Neural progenitor cell (in vitro differentiated cells): ENCODE results near the gene APOBEC3F. TPM values are rescaled to one million over a fixed set of nuclear protein-coding genes. Genes with fewer than 3 reads are reported as not detected.
"Not testable (repeated sequence)": the region's sequence is repeated elsewhere in the genome, so short reads cannot be mapped to it uniquely, and the experiment has no call there.

Source experiments
- DNase-seq: peaks from one replicate; pipeline ENCODE4 v3.0.0-alpha.2; 2016; ENCODE audit warnings: low spot score
- H2AFZ ChIP-seq: fragments of 200-600 bp; sonication (generic); replicated peaks from 2 replicates; pipeline ENCODE4 v1.6.1; 2016; ENCODE audit warnings: antibody characterized with exemption
- H3F3A ChIP-seq: fragments of 200-600 bp; sonication (generic); 2 replicates; pipeline ENCODE4 v1.6.1; 2016; ENCODE audit warnings: antibody characterized with exemption, low read depth
- H3K27ac ChIP-seq: fragments of 200-600 bp; sonication (generic); 2 replicates; pipeline ENCODE4 v1.5.1; 2016; ENCODE audit warnings: mild to moderate bottlenecking
- H3K27me3 ChIP-seq: fragments of 200-600 bp; sonication (generic); 2 replicates; pipeline ENCODE4 v1.6.1; 2016; ENCODE audit warnings: mild to moderate bottlenecking, moderate library complexity
- H3K36me3 ChIP-seq: fragments of 200-600 bp; sonication (generic); 2 replicates; pipeline ENCODE4 v1.5.1; 2016
- H3K4me1 ChIP-seq: fragments of 200-600 bp; sonication (generic); 2 replicates; pipeline ENCODE4 v1.6.1; 2016; ENCODE audit warnings: mixed run types
- H3K4me2 ChIP-seq: fragments of 200-600 bp; sonication (generic); 2 replicates; pipeline ENCODE4 v1.6.1; 2016
- H3K4me3 ChIP-seq: fragments of 200-600 bp; sonication (generic); 2 replicates; pipeline ENCODE4 v1.5.1; 2016
- H3K79me2 ChIP-seq: fragments of 200-600 bp; sonication (generic); 2 replicates; pipeline ENCODE4 v1.6.1; 2016; ENCODE audit warnings: low read depth
- H3K9ac ChIP-seq: fragments of 200-600 bp; sonication (generic); 2 replicates; pipeline ENCODE4 v1.6.1; 2016
- H3K9me3 ChIP-seq: fragments of 200-600 bp; sonication (generic); 2 replicates; pipeline ENCODE4 v1.5.1; 2016; ENCODE audit warnings: low read depth
- H4K20me1 ChIP-seq: fragments of 200-600 bp; sonication (generic); 2 replicates; pipeline ENCODE4 v1.6.1; 2016; ENCODE audit warnings: low read depth
- H3K27ac Mint-ChIP-seq: 3 replicates; pipeline ENCODE4 v1.8.0; 2021; ENCODE audit warnings: mixed read lengths
- H3K27me3 Mint-ChIP-seq: 2 replicates; pipeline ENCODE4 v1.8.0; 2022; ENCODE audit warnings: low read depth, mild to moderate bottlenecking, inconsistent platforms, moderate library complexity, mixed read lengths; ENCODE audit not compliant: insufficient read depth
- H3K36me3 Mint-ChIP-seq: 3 replicates; pipeline ENCODE4 v1.8.0; 2021; ENCODE audit warnings: mixed read lengths
- H3K4me1 Mint-ChIP-seq: 3 replicates; pipeline ENCODE4 v1.8.0; 2021; ENCODE audit warnings: mixed read lengths
- H3K4me3 Mint-ChIP-seq: 3 replicates; pipeline ENCODE4 v1.8.0; 2021; ENCODE audit warnings: mild to moderate bottlenecking, moderate library complexity, mixed read lengths
- H3K9me3 Mint-ChIP-seq: 3 replicates; pipeline ENCODE4 v1.8.0; 2020; ENCODE audit warnings: mixed read lengths
- CTCF ChIP-seq: fragments of 200-600 bp; sonication (generic); IDR thresholded peaks from 2 replicates; pipeline ENCODE4 v1.5.1; 2017; ENCODE audit warnings: antibody characterized with exemption, mild to moderate bottlenecking
- EZH2 ChIP-seq: fragments of 200-600 bp; sonication (generic); IDR thresholded peaks from 2 replicates; pipeline ENCODE4 v1.6.1; 2017; ENCODE audit warnings: antibody characterized with exemption, mild to moderate bottlenecking, moderate library complexity
- EZH2phosphoT487 ChIP-seq: fragments of 200-600 bp; sonication (generic); IDR thresholded peaks from 2 replicates; pipeline ENCODE4 v1.6.1; 2017; ENCODE audit warnings: antibody characterized with exemption
- total RNA-seq: library from RNA; depleted of rRNA; stranded (reverse); fragments of >200 nt; gene quantifications from 2 replicates; pipeline ENCODE4 v1.2.3, GENCODE V29; 2015; ENCODE audit warnings: low replicate concordance

Gene APOBEC3F
- total RNA-seq, 1 donor from 2014 or later = 0.45 TPM

DNA sequence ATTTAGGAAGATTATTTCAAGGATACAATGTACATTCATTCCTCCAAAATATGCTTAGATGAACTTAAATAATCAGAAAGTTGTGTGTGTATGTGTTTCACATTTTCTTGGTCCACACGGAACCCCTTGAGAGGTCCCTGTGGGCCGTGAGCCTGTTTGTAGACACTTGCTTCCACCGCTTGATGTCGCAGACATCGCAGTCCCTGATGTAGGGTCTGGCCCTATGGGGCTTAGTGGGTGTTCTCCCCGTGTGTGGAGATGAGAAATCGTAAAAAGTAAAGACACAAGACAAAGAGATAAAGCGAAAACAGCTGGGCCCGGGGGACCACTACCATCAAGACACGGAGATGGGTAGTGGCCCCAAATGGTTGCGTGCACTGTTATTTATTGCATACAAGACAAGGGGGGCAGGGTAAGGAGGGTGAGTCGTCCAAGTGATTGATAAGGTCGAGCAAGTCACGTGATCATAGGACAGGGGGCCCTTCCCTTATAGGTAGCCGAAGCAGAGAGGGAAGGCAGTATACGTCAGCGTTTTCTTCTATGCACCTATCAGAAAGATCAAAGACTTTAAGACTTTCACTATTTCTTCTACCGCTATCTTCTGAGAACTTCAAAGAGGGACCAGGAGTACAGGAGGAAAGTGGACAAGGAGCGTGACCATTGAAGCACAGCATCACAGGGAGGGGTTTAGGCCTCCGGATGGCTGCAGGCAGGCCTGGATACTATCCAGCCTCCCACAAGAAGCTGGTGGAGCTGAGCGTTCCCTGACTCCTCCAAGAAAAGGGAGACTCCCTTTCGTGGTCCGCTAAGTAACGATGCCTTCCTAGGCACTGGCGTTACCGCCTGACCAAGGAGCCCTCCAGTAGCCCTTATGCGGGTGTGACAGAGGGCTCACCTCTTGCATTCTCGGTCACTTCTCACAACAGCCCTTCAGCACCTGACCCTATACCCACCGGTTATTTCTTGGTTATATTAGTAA lies 27.8 kb upstream of the APOBEC3F start:
- Histone ChIP-seq H3K27me3 (no peaks in the 10 kb centered on the region), H3K9ac (no peak overlapping the region), H3F3A (peaks cover 9% of the 10 kb centered on the region), H3K4me3 (no peak overlapping the region), H3K4me2 (no peak overlapping the region), H3K36me3 (no peaks in the 10 kb centered on the region), H2AFZ (no peak overlapping the region), H4K20me1 (no peaks in the 10 kb centered on the region), H3K27ac (no peak overlapping the region), H3K79me2 (no peaks in the 10 kb centered on the region), H3K4me1 (peaks cover 24% of the 10 kb centered on the region), H3K9me3 (no peaks in the 10 kb centered on the region)
- TF ChIP-seq EZH2 (no peak), EZH2phosphoT487 (no peak), CTCF (no peak)
- no peaks in the 10 kb centered on the region for H3K9me3 Mint-ChIP-seq
- no peak overlapping the region for H3K4me3 Mint-ChIP-seq
- no peaks in the 10 kb centered on the region for H3K36me3 Mint-ChIP-seq
- peaks cover 28% of the 10 kb centered on the region for H3K4me1 Mint-ChIP-seq
- DNase-seq = peak; percentile 28
- peaks cover 14% of the 10 kb centered on the region for H3K27me3 Mint-ChIP-seq
- peak overlapping the region; percentile 54 for H3K27ac Mint-ChIP-seq

- not testable (repeated sequence) for H3K4me3 Mint-ChIP-seq, H3K36me3 Mint-ChIP-seq, H3K27me3 ChIP-seq, H3F3A ChIP-seq, H3K27ac ChIP-seq, H3K9me3 Mint-ChIP-seq, H3K27ac Mint-ChIP-seq, H3K9me3 ChIP-seq, H4K20me1 ChIP-seq, DNase-seq, H3K36me3 ChIP-seq, H3K4me3 ChIP-seq, H3K9ac ChIP-seq, H3K79me2 ChIP-seq
- H3K4me1 ChIP-seq = peaks cover 30% of the 10 kb centered on the region
- H2AFZ ChIP-seq = peak overlapping the region; percentile 73
- H3K4me1 Mint-ChIP-seq = peaks cover 31% of the 10 kb centered on the region
- H3K4me2 ChIP-seq = peak overlapping the region; percentile 69
- H3K27me3 Mint-ChIP-seq = peaks cover 14% of the 10 kb centered on the region
These were observed 27.1 kb upstream of the APOBEC3F start for GRCh38 chr22:39013561-39013941.

GRCh38 chr22:39013942-39014722 lies 26.5 kb upstream of the APOBEC3F start, which contains the start of gene APOBEC3C:
TSS of gene APOBEC3C (plus strand) at chr22:39014257. CDS start at chr22:39014363, 106 bp downstream.
- H2AFZ ChIP-seq = peak within 1 kb of the TSS; percentile 73
- peaks cover 30% of the 10 kb centered on the region for H3K4me1 ChIP-seq
- no peaks in the 10 kb centered on the region for H3K9me3 ChIP-seq
- no peak within 1 kb of the TSS for H3K9ac ChIP-seq
- no peak within 1 kb of the TSS for H3K27ac ChIP-seq
- H3K79me2 ChIP-seq = no peaks in the 10 kb centered on the region
- H3K4me3 ChIP-seq = peak within 1 kb of the TSS; percentile 32
- H3K4me3 Mint-ChIP-seq = peak within 1 kb of the TSS; percentile 76
- TF ChIP-seq CTCF = no peak
- TF ChIP-seq EZH2 = no peak
- no peak for TF ChIP-seq EZH2phosphoT487
- no peaks in the 10 kb centered on the region for H3K36me3 ChIP-seq
- H3K27me3 ChIP-seq = no peaks in the 10 kb centered on the region
- peak within 1 kb of the TSS; percentile 69 for H3K4me2 ChIP-seq
- H3K36me3 Mint-ChIP-seq = no peaks in the 10 kb centered on the region
- H3F3A ChIP-seq = peaks cover 9% of the 10 kb centered on the region
- peaks cover 14% of the 10 kb centered on the region for H3K27me3 Mint-ChIP-seq
- H4K20me1 ChIP-seq = no peaks in the 10 kb centered on the region
- H3K27ac Mint-ChIP-seq = peak within 1 kb of the TSS; percentile 93
- H3K9me3 Mint-ChIP-seq = no peaks in the 10 kb centered on the region
- H3K4me1 Mint-ChIP-seq = peaks cover 31% of the 10 kb centered on the region
- peak; percentile 70 for DNase-seq

DNA sequence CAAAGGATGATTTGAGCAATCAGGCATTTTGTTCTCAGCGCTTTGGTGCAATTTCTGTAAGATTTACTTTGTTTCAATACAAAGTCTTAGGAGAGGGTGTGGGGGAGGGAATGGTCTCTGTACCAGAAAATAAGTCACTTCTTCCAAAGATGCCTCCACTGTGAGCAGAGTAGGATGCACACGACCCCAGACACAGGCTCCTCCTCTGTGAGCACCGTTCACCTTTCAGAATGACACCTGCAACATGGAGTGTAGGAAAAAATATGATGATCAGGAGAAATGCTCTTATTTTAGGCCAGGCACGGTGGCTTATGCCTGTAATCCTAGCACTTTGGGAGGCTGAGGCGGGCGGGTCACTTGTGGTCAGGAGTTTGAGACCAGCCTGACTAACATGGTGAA lies 25.9 kb upstream of the APOBEC3F start:
- H3K79me2 ChIP-seq, H3K9me3 ChIP-seq, H3K36me3 ChIP-seq, H3K9ac ChIP-seq, H3K36me3 Mint-ChIP-seq, H4K20me1 ChIP-seq, H3K27me3 ChIP-seq, H3F3A ChIP-seq, H3K9me3 Mint-ChIP-seq, DNase-seq, H3K27ac ChIP-seq: not testable (repeated sequence)
- Mint-ChIP-seq H3K4me1 (peaks cover 34% of the 10 kb centered on the region), H3K27me3 (peaks cover 16% of the 10 kb centered on the region), H3K4me3 (peak overlapping the region; percentile 76), H3K27ac (peak overlapping the region; percentile 93)
- H3K4me3 ChIP-seq = peak overlapping the region; percentile 32
- peak overlapping the region; percentile 73 for H2AFZ ChIP-seq
- H3K4me1 ChIP-seq = peaks cover 30% of the 10 kb centered on the region
- peak overlapping the region; percentile 69 for H3K4me2 ChIP-seq
